Colonic mucosa (tissue), 4 donors: ENCODE measurements around the gene NTS. TPM values are rescaled to one million over a fixed set of nuclear protein-coding genes. Genes with fewer than 3 reads are reported as not detected.

Experiments
- DNase-seq: peaks from one replicate; pipeline ENCODE4 v3.0.0-alpha.2; 2020
- H3K27ac ChIP-seq: fragments of 200-600 bp; one replicate; pipeline ENCODE4 v1.8.0; 2021
- H3K27me3 ChIP-seq: fragments of 200-600 bp; one replicate; pipeline ENCODE4 v1.8.0; 2021
- H3K36me3 ChIP-seq: fragments of 200-600 bp; one replicate; pipeline ENCODE4 v1.8.0; 2021
- H3K4me1 ChIP-seq: fragments of 200-600 bp; one replicate; pipeline ENCODE4 v1.8.0; 2021; ENCODE audit warnings: mild to moderate bottlenecking
- H3K4me3 ChIP-seq: fragments of 200-600 bp; one replicate; pipeline ENCODE4 v1.8.0; 2021
- H3K9ac ChIP-seq, 2 donors: one replicate each; pipeline ENCODE4 v1.7.0; 2013; ENCODE audit warnings: control low read depth in 2 of 2, low read depth in 2 of 2, low read length in 2 of 2
- H3K9me3 ChIP-seq: fragments of 200-600 bp; one replicate; pipeline ENCODE4 v1.8.0; 2021
- intact Hi-C: fragments of 100-400 bp; cut with DNase I; formaldehyde crosslinking; loops from one replicate; pipeline ENCODE4 v1.14.1; 2022
- total RNA-seq, 2 donors: library from RNA; stranded (reverse); fragmentation: NEBNext Ultra II Directional in 1 of 2; extraction: Animal tissue kit (Norgen Biotek cat#: 25700) in 1 of 2; gene quantifications; one replicate each; pipeline ENCODE4 v1.2.1, GENCODE V29; 2021
- TF ChIP-seq, protein P1 (sequence below): fragments of 200-600 bp; IDR thresholded peaks from one replicate; pipeline ENCODE4 v1.8.0; 2022; ENCODE audit warnings: antibody characterized with exemption, mild to moderate bottlenecking
- donor health status: healthy.
- donor health status: DM: no; HTN: no; CAD: no.
- donor health status: DM: no; HTN: no; CAD: no.

NTS gene
- total RNA-seq, 2 donors from 2014 or later, result 0.32 TPM; not detected in 1

DNA sequence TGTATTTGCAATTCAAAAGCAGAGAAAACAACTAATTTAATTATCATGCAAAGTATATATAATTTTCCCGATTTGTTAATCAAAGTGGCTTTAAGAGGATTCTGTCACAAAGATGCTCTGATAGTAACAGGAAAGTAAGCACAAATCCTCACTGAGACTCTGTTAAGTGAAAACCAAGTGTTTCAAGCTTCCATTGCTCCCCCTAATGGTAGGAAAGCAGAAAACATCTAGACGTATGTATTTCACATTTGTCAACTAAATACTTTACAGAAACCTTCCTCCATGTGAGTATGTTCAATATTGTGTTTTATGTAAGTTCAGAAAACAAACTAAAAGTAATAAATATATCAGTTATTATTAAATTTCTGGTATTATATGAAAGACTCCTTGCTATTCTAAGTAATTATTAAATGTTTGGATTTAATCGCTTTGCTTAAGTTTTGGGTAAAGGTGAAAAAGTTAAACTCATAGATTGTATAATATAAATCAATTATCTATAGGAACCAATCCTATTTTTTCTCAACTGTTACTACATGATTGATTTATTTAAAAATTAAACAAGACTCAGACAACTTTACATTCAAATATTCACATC, 1.5 kb upstream of the NTS start:
- H3K9me3 ChIP-seq, result no peaks in the 10 kb centered on the region
- no peaks in the 10 kb centered on the region for H3K36me3 ChIP-seq
- intact Hi-C loops, result loop anchor here (5.0 kb wide), 1 partner anchor 295 kb away; no protein-coding TSS in a partner anchor
- no peak overlapping the region for H3K9ac ChIP-seq
- no peaks in the 10 kb centered on the region for H3K4me1 ChIP-seq
- TF ChIP-seq, protein P1, sequence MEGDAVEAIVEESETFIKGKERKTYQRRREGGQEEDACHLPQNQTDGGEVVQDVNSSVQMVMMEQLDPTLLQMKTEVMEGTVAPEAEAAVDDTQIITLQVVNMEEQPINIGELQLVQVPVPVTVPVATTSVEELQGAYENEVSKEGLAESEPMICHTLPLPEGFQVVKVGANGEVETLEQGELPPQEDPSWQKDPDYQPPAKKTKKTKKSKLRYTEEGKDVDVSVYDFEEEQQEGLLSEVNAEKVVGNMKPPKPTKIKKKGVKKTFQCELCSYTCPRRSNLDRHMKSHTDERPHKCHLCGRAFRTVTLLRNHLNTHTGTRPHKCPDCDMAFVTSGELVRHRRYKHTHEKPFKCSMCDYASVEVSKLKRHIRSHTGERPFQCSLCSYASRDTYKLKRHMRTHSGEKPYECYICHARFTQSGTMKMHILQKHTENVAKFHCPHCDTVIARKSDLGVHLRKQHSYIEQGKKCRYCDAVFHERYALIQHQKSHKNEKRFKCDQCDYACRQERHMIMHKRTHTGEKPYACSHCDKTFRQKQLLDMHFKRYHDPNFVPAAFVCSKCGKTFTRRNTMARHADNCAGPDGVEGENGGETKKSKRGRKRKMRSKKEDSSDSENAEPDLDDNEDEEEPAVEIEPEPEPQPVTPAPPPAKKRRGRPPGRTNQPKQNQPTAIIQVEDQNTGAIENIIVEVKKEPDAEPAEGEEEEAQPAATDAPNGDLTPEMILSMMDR, result peak; percentile 61
- H3K27ac ChIP-seq, result no peak overlapping the region
- H3K27me3 ChIP-seq, result no peaks in the 10 kb centered on the region
- no peak for DNase-seq
- H3K4me3 ChIP-seq, result no peak overlapping the region

DNA sequence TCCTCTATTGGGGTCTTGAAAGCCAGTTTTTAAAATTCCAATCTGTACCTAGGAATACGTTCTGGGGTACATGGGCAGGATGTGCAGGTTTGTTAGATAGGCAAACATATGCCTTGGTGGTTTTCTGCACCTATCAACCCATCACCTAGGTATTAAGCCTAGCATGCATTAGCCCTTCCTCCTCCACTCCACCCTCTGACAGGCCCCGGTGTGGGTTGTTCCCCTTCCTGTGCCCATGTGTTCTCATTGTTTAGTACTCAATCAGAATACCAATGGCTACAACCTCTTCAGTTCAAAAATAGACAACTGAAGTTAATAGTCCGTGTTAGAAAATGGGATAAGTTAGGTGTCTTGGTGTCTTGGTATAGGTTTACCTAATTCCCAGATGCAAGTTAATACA, 3.4 kb downstream of the NTS start:
- intact Hi-C loops, result no loop called here
- TF ChIP-seq, protein P1, result no peak
- Histone ChIP-seq H3K9ac (no peak overlapping the region), H3K4me3 (no peak overlapping the region), H3K9me3 (no peaks in the 10 kb centered on the region), H3K27ac (no peak overlapping the region), H3K4me1 (no peaks in the 10 kb centered on the region), H3K36me3 (no peaks in the 10 kb centered on the region), H3K27me3 (no peaks in the 10 kb centered on the region)
- no peak for DNase-seq

DNA sequence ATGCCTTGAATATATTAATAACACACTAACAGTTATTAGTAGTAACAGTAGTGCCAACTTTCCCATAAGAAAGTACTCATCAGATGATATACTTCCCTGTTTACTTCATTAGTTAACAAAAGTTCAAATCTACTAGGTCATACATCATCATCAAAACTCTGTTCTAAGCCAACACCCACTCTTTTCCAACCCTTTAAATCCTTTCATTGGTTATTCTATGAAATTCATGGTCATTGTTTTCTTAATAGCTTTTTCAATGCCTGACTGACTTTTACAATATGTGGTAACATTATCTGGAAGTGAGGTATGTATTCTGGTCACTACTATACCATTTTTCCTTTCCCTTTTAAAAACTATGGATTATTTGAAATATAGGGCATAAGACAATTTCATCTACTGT, 9.7 kb downstream of the NTS start:
- intact Hi-C loops, result no loop called here
- TF ChIP-seq, protein P1, result no peak

DNA sequence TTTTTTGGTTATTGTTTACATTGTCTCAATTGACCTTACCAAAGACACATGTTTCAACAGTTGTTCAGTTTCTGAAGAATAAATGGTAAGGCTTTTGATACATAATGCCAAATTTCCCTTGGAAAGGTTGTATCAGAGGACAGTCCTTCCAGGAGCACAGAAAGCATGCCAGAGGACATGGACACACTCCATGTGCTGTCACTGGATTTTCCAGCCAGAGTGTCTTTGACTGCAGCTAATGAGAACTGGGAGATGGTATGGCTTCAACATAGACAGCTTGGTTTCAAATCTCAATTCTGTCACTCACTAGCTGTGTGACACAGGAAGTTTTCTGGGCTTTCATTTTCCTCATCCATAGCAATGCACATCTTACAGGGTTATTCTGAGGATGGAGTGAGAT, 20.6 kb downstream of the NTS start:
- Histone ChIP-seq H3K36me3 (no peaks in the 10 kb centered on the region), H3K4me1 (no peaks in the 10 kb centered on the region), H3K9ac (no peak overlapping the region), H3K9me3 (no peaks in the 10 kb centered on the region), H3K4me3 (no peak overlapping the region), H3K27ac (no peak overlapping the region), H3K27me3 (no peaks in the 10 kb centered on the region)
- TF ChIP-seq, protein P1, result no peak
- DNase-seq, result no peak
- intact Hi-C loops, result no loop called here

More for the DNA sequence above, 9.7 kb downstream of the NTS start:
- Histone ChIP-seq H3K4me1 (no peaks in the 10 kb centered on the region), H3K4me3 (no peak overlapping the region), H3K36me3 (no peaks in the 10 kb centered on the region), H3K27ac (no peak overlapping the region), H3K27me3 (no peaks in the 10 kb centered on the region), H3K9me3 (no peaks in the 10 kb centered on the region), H3K9ac (no peak overlapping the region)
- DNase-seq, result no peak

DNA sequence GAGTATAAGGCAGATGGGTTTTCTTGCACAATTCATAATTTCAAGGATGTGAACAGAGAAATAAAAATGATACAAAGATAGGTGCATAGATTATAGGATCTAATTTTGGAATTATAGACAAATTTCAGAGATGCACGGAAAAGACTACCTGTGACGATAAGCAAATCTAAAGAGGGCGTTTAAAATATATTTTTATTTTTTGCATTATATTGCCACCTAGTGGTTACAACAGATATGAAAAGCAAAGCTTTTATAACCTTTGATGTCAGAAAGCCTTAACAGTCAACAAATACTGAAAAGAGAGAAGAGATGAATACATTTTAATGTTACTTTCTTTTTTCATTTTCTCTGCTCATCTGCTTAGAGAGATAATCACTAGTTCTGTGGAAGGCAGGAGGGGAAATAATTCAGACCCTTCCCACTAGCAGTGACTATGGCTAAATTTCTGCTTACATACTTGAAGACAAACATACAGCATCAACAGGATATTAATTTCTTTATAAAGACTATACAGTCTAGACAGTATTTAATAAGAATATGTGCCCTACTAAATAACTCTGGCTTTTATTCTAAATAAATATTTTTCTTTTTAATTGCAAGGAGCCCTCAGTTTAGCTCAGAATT, 46.3 kb downstream of the NTS start:
- Histone ChIP-seq H3K36me3 (no peaks in the 10 kb centered on the region), H3K4me3 (no peak overlapping the region), H3K4me1 (no peaks in the 10 kb centered on the region), H3K27ac (no peak overlapping the region), H3K9ac (no peak overlapping the region), H3K9me3 (no peaks in the 10 kb centered on the region), H3K27me3 (no peaks in the 10 kb centered on the region)
- DNase-seq, result no peak
- TF ChIP-seq, protein P1, result peak; percentile 58
- intact Hi-C loops, result no loop called here
